Colon (tissue), 2 donors: ENCODE results near the gene SKAP1.
"Not testable (repeated sequence)": the region's sequence is repeated elsewhere in the genome, so short reads cannot be mapped to it uniquely, and the experiment has no call there.

ENCODE experiments used
- FAIRE-seq: peaks from 2 replicates; lab custom pipeline; 2012; peaks lifted over from hg19 to GRCh38; lab: Jason Lieb, UNC
- donor health status: control.
- donor health status: control.

The SKAP1 gene

DNA sequence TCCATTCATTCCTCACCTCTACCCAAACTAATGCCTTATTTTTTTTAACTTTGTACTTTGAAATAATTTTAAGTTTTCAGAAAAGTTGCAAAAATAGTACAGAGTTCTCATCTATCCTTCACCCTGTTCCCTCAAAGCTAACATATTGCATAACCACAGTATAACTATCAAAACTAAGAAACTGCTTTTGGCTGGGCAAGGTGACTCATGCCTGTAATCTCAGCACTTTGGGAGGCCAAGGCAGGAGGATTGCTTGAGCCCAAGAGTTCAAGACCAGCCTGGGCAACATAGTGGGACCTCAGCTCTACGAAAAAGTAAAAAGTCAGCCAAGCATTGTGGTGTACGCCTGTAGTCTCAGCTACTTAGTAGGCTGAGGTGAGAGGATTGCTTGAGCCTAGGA, 147.7 kb downstream of the SKAP1 start:
- no peak for FAIRE-seq

DNA sequence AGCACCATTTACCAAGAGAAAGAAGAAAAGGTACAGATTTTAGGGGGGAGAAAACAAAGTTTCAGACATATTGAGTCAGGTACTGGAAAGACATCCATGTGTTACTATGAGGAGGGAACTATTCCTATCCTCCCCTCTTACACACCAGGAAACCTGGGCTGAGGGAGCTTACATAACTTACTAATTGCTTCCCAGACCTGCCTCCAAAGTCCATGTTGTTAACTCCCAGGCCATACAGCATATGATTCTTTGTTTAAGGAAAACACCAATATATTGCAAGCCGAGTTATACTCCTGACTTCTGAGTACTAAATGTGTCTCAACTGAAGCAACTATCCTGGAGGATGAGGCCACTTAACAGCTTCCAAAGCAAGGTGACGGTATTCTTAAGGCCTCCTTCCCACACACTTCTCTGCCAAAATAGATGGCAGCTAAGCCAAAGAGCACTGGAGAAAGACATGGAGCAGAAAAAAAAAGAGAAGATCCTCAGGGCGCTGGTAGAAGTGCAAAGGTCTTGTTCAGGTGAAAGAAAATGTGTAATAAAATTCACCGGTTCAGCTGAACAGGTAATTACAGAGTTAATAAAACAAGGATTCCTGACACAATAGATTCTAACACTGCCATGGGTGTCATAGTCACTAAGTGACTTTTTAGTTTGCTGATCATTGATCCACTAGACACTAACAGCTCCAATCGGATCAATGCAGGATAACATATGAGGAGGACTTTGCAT, 151.1 kb downstream of the SKAP1 start:
- no peak for FAIRE-seq

DNA sequence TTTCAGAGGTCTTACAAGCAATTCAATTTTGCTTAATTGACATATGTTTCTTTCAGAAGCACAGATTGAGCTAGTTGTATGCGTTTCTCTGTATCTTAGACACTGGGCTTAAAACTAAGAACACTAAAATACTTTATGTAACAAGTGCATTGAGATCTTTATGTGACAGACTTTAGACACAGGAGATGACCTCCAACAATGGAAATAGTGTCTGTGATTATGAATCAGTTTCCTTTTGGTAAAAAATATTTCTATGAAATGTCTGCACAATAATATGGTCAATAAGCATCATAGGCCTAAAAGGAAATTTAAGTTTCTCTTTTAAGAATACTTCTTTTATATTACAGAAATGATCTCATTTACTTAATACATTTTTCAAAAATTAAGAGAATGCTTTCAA, 153.2 kb downstream of the SKAP1 start:
- no peak for FAIRE-seq

DNA sequence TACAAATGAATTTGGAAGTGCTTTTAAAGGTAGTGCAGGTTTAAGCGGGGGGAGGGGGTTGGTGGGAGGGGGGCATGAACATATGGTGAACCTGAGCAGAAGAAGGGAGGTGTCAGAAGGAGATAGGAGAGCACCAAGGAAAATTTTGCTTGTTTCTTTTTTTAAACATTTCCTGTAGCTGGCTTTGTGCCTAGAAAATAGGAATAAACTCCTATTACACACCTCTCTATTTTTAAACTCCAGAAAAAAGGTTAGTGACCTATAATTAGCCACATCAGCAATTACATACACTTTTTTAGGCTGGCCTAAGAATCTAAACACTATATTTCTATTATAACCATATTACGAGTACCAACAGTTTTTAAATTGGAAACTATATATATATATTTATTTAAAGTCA, 159.1 kb downstream of the SKAP1 start:
- FAIRE-seq: no peak

DNA sequence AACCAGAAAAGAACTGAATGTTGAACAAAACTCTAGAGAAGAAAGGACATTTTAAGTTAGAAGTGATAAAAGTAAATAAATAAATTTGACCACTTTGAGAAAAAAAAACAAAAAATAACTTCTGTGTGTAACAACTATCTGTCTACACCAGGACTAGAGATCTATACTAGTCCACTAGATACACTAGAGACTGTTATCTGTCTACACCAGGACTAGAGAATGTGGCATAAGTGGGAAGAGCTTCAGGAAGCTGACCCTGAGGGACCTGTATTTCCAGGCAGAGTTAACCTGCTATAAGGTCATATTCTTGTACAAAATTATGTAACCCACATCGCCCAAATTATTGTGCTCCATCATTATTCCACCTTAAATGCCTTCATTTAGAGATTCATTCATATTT, 160.8 kb downstream of the SKAP1 start:
- FAIRE-seq: no peak

DNA sequence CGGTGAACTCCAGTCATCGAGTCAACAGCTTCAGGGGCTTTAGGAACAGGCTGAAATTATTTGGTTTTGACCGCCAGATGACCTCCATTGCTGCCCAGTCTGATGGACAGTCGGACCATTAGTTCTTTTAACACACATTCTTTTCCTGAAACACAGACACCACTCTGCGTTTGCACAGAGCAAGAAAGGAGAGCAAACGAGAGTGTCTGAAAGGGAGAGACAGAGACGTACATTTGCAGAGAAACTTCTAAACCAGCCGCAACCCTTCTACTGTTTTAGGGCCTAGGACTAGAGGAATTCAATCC, 166.3 kb downstream of the SKAP1 start:
- FAIRE-seq: no peak

DNA sequence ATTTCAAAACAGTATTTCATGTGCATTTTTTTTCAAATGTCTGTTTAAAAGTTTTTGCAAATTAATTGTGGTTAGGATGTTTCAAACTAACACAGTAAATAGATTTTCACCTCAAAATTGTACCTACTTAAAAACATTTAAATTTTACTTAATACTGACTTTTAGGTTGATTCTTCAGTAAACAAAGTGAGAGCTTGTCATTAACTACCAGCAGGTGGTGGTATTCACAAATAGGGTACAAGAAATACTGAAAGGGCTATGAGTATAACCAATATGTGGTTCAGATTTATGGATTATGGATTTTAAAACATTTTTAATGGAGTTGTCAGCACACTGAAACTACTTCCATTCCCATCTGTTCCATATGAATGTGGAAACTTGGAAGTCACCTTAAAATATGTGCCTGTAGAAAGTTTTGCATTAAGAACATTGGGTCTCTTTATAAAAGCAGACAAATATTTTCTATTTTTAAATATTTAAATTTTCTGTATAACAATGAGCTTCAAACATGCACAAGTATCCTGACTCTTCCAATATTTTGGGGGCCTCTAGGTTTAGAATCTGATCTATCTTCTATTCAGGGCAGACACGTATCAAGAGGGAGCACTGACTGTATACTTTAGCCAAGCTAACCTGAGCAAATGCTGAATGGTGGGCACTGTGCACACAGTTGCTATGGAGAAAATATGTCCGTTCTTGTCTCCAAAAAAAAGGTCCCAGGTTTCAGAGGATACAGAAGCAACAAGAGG, 166.9 kb downstream of the SKAP1 start:
- no peak for FAIRE-seq

DNA sequence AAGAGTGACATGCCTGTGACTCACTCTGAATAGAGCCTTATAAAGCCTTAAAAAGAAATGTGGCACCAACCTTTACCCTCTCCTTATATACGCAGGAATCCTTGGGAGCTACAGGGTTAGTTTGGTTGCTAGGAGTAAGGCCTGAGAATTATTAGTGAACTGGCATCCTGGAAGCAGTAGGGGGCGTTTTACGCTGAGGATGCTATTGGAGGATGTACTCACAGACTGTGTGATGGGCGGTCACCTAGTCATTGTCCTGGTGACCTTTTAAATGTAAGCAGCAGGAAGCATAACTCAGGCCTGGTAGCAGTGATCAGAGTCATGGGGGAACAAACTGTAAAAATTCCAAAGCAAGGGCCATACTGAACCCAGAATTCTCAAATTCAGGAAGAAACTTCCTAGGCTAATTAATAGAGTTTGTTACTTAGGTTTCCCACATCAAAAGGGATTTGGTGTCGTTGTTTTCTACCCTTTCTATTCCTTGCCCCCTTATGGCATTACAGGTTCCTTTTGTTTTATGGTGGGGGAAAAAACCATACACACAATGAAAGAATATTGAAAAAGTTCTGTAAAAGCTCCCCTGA, 168.6 kb downstream of the SKAP1 start:
- no peak for FAIRE-seq

DNA sequence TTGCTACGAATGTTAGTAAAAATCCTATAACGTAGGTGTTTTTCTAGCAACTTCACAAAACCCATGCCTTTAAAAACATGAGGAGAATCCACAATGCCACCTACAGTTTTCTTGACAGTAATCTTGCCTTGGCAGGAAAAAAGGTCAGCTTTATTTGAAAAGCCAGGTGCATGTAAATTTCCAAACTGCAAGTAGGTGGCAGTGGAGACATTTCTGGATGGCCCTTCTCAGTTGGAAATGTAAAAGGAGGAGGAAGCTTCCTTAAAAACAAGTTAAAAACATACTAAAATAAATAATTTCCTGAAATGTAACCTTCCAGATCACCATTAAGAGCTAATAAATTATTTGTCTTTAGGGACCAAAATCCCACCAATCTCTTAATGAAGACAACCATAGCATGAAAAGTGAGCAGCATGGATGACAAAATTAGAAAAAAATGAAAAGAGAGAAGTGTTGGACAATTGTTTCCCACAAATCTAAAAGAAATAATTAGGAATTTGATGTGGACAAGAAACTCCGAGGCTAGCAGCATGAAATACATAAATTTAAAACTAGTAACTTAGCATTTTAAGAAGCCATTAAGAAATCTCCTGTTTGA, 170.2 kb downstream of the SKAP1 start:
- FAIRE-seq: peak; percentile 14

DNA sequence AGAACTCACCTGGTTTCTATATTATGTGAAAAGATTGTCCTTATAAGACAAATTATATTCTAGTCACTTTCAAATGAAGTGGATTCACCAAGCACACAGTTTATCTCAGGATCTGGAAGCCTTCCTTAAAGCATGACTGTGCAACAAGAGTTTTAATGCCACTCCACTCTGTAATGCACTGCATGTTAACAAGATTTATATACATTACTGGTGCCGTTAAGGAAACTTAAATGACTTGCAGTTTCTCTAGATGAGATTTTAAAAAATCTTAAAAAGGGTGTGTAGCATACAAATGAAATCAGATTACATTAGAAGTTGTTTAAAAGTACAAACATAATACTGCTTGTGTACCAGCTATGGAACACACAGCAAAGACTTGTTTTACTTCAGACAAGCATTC, 171.7 kb downstream of the SKAP1 start:
- no peak for FAIRE-seq

DNA sequence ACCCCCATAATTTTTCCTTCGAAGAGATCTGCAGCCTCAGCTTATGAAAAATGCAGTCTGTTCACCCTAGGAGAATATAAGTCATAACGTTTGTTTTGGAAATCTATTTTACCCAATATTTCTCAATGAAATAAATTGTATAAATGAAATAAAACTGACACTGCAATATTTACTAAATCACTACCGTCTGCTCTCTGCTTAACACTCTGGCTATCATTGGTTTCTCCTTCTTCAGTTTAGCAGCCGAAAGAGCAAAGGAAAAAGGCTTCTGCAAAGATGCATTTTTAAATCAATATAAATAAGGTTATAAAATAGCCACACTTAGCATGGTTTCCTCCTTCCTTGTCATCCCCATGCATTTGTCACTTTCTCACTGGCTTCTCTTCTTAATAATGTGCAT, 174.3 kb downstream of the SKAP1 start:
- FAIRE-seq: no peak

DNA sequence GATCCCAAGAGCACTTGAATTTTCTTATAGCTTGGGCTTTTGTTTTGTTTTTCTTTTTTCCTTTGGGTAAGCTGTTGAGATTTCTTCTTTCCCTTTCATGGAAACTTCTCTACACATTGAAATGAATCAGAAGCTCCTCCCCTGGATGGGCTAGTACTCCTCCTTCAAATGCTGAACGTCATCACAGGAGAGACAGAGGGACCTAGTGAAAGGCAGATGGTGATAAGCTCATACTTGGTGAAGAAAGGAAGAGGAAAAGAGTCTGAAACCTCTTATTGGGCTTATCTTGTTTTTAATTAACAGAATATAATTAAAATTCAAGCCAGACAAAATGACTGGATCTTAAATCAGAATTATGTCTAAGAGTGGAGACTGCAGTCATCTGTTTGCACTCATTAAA, 175.1 kb downstream of the SKAP1 start:
- no peak for FAIRE-seq

DNA sequence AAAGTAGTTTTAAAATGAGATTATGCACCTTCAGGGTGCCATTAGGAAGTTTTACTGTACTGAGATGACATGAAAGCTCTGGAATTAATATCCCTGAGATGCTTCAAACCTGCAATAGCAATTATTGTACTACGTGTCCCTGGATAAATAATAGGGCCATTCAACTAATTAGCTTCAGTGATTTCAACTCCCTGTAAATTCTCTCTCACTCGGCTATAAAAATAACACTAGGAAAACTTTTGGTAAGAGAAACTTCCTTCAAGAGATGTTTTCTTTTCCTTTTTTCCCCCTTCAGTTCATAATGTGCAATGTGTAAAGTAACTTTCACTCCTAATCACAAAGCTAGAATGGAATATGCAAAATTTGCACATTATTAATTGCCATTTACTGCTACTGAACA, 176.0 kb downstream of the SKAP1 start:
- FAIRE-seq: no peak

DNA sequence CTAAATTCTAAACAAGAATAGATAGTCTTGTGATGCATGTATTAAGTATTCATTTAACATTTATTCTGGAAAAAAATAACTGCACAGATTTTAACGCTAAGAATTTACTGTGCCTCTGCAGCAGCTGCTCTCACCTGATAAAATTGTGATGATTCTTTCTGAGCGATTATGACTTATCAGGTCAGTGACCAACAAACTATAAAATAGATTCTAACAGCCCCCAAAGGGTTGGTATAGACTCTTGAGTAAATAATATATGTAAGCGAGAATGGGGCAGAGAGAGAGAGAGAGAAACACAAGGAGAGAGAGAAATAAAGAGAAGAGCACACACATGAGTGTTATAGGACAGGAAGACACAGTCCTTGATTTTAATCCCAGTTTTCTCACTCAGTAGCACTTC, 178.1 kb downstream of the SKAP1 start:
- FAIRE-seq: no peak

DNA sequence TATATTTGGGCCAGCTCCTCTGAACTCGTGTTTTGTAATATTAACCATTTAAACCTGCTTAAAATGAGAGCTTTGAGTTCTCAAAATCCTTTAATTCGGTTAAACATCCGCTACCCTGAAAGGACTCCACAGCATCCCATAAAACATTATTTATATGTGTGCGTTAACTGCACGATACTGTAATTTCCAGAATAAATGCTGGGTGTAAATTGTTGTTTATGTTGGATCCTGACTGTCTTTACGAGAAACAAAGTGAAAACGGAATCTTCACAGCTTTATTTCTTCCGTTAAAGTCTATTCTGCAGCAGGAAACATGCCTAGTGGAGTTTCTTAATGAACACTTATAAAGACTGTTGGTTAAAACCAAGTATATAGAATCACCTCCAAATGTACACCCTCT, 179.1 kb downstream of the SKAP1 start:
- FAIRE-seq: no peak

DNA sequence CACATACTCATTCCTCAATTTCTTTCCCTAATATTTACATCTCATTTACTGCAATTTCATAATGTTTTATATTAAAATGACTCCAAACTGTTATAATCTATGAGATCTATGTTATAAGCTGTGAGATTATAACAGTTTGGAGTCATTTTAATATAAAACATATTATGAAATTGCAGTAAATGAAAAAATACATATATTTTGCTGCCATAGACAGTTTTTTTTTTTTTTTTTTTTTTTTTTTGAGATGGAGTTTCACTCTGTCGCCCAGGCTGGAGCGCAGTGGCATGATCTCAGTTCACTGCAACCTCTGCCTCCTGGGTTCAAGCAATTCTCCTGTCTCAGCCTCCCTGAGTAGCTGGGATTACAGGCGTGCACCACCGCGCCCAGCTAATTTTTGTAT, 180.0 kb downstream of the SKAP1 start:
- not testable (repeated sequence) for FAIRE-seq

DNA sequence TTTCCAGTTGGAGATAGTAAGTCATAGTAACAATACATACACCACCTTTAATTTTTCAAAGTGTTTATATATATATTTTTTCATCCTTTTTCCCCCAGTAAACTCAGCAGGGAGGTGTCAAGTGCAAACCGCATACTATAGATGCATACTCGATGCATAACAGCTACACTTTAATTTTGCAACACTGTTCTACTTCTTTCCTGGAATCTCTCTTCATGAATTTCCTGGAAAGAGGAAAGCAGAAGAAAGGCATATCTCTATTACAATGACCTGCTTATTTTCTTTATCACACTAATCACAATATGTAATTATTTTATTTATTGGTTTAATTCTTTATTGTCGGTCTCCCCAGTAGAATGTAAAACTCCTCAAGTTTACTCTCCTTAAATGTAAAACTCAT, 182.4 kb downstream of the SKAP1 start:
- FAIRE-seq: no peak

DNA sequence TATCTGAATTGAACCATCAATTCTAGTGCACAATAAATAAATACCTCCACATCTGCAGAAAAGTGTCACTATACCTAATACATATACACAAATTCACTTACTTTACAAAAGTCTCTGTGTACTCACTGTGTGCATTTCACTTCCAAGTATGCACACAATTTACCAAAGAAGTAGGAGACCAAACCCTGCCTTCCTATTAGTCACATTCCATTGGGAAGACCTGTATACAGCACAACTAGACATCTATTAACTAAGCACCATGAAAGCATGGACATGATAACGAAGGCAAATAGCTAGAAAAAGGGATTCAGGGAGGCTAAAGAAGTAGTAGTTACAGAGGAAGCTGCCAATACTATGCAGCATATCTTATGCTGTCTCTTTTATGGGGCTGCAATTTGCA, 183.0 kb downstream of the SKAP1 start:
- FAIRE-seq: no peak

DNA sequence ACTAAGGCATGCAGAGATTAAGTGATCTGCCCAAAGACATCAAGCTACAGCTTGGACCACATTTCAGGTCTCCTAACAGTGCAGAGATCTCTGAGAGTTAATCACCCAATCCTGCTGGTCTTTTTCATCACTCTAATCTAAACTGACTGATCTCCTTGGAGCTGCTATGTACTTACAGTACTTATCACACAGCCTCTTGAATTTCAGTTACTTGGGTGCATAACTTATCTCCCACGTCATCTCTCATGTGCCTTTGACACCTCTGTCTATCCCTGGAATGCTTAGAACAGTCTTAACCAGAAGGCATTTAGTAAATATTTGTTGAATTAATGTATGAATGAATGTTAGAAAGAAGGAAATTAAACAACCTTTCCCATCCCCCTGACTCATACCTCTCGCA, 183.4 kb downstream of the SKAP1 start:
- FAIRE-seq: no peak

DNA sequence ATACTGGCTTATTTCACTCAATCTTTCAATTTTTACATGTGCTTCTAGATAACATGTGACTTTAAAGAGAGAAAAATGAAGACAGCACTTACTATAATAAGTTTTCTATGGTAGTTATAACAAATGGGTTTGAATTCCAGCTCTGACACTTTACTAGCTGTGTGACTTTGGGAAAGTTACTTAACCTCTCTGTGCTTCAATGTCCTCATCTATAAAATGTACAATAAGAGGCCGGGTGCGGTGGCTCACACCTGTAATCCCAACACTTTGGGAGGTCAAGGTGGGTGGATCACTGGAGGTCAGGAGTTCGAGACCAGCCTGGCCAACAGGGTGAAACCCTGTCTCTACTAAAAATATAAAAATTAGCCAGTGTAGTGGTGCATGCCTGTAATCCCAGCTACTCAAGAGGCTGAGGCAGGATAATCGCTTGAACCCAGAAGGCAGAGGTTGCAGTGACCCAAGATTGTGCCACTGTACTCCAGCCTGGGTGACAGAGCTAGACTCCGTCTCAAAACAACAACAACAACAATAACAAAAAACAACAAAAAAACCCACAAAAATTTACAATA, 184.5 kb downstream of the SKAP1 start:
- FAIRE-seq: not testable (repeated sequence)

DNA sequence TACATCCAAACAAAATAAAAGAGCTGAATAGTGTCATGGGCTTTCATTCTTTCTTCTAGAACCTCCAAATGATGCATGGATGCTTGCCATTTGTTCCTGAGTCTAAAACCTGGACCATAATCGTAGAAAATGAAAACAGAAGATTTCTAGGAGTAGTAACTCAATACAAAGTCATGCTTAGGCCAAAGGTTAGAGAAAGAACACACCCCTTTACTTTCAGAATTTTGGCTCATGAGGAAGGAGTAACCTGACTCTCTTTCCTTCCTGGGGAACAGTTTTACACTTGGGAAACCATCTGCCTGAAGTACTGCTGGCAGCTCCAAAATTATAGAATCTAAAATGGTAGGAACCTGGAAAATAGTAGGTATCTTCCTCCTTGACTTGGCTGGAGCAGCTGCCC, 185.2 kb downstream of the SKAP1 start:
- no peak for FAIRE-seq

DNA sequence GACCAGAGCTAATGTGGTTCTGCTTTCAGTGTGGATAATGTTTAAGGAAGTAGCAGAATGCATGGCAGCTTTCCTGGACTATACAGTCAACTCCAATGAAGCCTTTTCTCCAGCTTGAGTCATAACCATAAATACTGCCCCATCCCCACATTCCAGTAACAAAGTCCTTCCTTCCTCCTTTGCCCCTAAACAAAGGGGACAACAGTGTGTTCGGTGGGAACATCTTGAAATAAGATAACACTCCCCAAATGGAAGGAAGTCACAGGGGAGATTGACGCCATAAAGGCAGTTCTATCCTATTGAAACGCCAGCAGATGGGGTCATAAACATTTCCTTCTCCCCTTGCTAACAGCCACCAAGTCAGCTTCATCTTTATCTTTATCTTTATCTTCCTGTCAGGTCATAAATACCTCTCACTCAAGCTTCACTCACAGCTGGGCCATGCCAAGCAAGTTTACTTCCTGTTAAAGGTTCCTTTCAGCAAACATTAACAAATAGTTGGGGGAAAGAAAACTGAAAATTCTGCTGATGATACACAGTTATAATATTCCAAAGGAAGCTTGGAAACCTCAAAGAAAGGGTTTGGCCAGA, 185.8 kb downstream of the SKAP1 start:
- no peak for FAIRE-seq
